ENCODE data around the gene ALAD.
A peak's percentile ranks its signal among the peaks of the same experiment; 100 is the strongest.
"Not testable (repeated sequence)": the region's sequence is repeated elsewhere in the genome, so short reads cannot be mapped to it uniquely, and the experiment has no call there.

The ALAD gene

GRCh38 chr9:113390192-113390960 is 10.7 kb downstream of the ALAD start:
- no peak overlapping the region for H2AFZ ChIP-seq (ENCODE audit: low read depth, low read length)
- no peaks in the 10 kb centered on the region for H3K4me1 ChIP-seq (ENCODE audit: insufficient read depth, low read length)

GRCh38 chr9:113389451-113389850 is 11.6 kb downstream of the ALAD start:
- H3K4me1 ChIP-seq (ENCODE audit: insufficient read depth, low read length): no peaks in the 10 kb centered on the region
- peaks cover 60% of the 10 kb centered on the region for H3K36me3 ChIP-seq (ENCODE audit: insufficient read depth, low read length)
- no peaks in the 10 kb centered on the region for H3K9me3 ChIP-seq (ENCODE audit: low read length)
- H3K27me3 ChIP-seq (ENCODE audit: insufficient read depth, low read length): no peaks in the 10 kb centered on the region
- H2AFZ ChIP-seq (ENCODE audit: low read depth, low read length): no peak overlapping the region
- no peak overlapping the region for H3K4me3 ChIP-seq (ENCODE audit: low read length)

More at GRCh38 chr9:113390192-113390960, 10.7 kb downstream of the ALAD start:
- peaks cover 2% of the 10 kb centered on the region for H3K9me3 ChIP-seq (ENCODE audit: low read length)
- H3K27me3 ChIP-seq (ENCODE audit: insufficient read depth, low read length): no peaks in the 10 kb centered on the region
- H3K4me3 ChIP-seq (ENCODE audit: low read length): no peak overlapping the region
- H3K36me3 ChIP-seq (ENCODE audit: insufficient read depth, low read length): peaks cover 60% of the 10 kb centered on the region

GRCh38 chr9:113388833-113389232 is 12.3 kb downstream of the ALAD start:
- H3K9me3 ChIP-seq (ENCODE audit: low read length): no peaks in the 10 kb centered on the region

GRCh38 chr9:113387560-113388230 is 13.4 kb downstream of the ALAD start:
- peaks cover 54% of the 10 kb centered on the region for H3K36me3 ChIP-seq (ENCODE audit: insufficient read depth, low read length)
- no peak overlapping the region for H2AFZ ChIP-seq (ENCODE audit: low read depth, low read length)
- H3K4me3 ChIP-seq (ENCODE audit: low read length): no peak overlapping the region
- H3K4me1 ChIP-seq (ENCODE audit: insufficient read depth, low read length): no peaks in the 10 kb centered on the region
- H3K9me3 ChIP-seq (ENCODE audit: low read length): no peaks in the 10 kb centered on the region
- no peaks in the 10 kb centered on the region for H3K27me3 ChIP-seq (ENCODE audit: insufficient read depth, low read length)

More at GRCh38 chr9:113388833-113389232, 12.3 kb downstream of the ALAD start:
- Histone ChIP-seq H2AFZ (ENCODE audit: low read depth, low read length) (no peak overlapping the region), H3K36me3 (ENCODE audit: insufficient read depth, low read length) (peaks cover 60% of the 10 kb centered on the region), H3K27me3 (ENCODE audit: insufficient read depth, low read length) (no peaks in the 10 kb centered on the region), H3K4me1 (ENCODE audit: insufficient read depth, low read length) (no peaks in the 10 kb centered on the region), H3K4me3 (ENCODE audit: low read length) (no peak overlapping the region)

- H3K36me3 ChIP-seq (ENCODE audit: insufficient read depth, low read length): peaks cover 48% of the 10 kb centered on the region
- no peaks in the 10 kb centered on the region for H3K4me1 ChIP-seq (ENCODE audit: insufficient read depth, low read length)
- H3K27me3 ChIP-seq (ENCODE audit: insufficient read depth, low read length): no peaks in the 10 kb centered on the region
- no peaks in the 10 kb centered on the region for H3K9me3 ChIP-seq (ENCODE audit: low read length)
- H2AFZ ChIP-seq (ENCODE audit: low read depth, low read length): no peak overlapping the region
- no peak overlapping the region for H3K4me3 ChIP-seq (ENCODE audit: low read length)
Measured at GRCh38 chr9:113386571-113387393, 14.3 kb downstream of the ALAD start.

- H2AFZ ChIP-seq (ENCODE audit: low read depth, low read length): no peak overlapping the region
- no peaks in the 10 kb centered on the region for H3K9me3 ChIP-seq (ENCODE audit: low read length)
- peaks cover 3% of the 10 kb centered on the region for H3K4me1 ChIP-seq (ENCODE audit: insufficient read depth, low read length)
- no peak overlapping the region for H3K4me3 ChIP-seq (ENCODE audit: low read length)
- peaks cover 4% of the 10 kb centered on the region for H3K36me3 ChIP-seq (ENCODE audit: insufficient read depth, low read length)
- H3K27me3 ChIP-seq (ENCODE audit: insufficient read depth, low read length): no peaks in the 10 kb centered on the region
Measured at GRCh38 chr9:113381909-113382411, 19.1 kb downstream of the ALAD start.

GRCh38 chr9:113381441-113381840 is 19.6 kb downstream of the ALAD start:
- H3K4me1 ChIP-seq (ENCODE audit: insufficient read depth, low read length); H2AFZ ChIP-seq (ENCODE audit: low read depth, low read length); H3K9me3 ChIP-seq (ENCODE audit: low read length); H3K36me3 ChIP-seq (ENCODE audit: insufficient read depth, low read length); H3K4me3 ChIP-seq (ENCODE audit: low read length); H3K27me3 ChIP-seq (ENCODE audit: insufficient read depth, low read length): not testable (repeated sequence)

- Histone ChIP-seq H3K9me3 (ENCODE audit: low read length) (no peaks in the 10 kb centered on the region), H2AFZ (ENCODE audit: low read depth, low read length) (no peak overlapping the region), H3K27me3 (ENCODE audit: insufficient read depth, low read length) (no peaks in the 10 kb centered on the region), H3K4me1 (ENCODE audit: insufficient read depth, low read length) (peaks cover 3% of the 10 kb centered on the region), H3K36me3 (ENCODE audit: insufficient read depth, low read length) (no peaks in the 10 kb centered on the region), H3K4me3 (ENCODE audit: low read length) (no peak overlapping the region)
Measured at GRCh38 chr9:113380869-113381378, 20.2 kb downstream of the ALAD start.

GRCh38 chr9:113379829-113380210 is 21.3 kb downstream of the ALAD start:
- not testable (repeated sequence) for H3K4me3 ChIP-seq (ENCODE audit: low read length); H2AFZ ChIP-seq (ENCODE audit: low read depth, low read length); H3K9me3 ChIP-seq (ENCODE audit: low read length); H3K4me1 ChIP-seq (ENCODE audit: insufficient read depth, low read length); H3K36me3 ChIP-seq (ENCODE audit: insufficient read depth, low read length); H3K27me3 ChIP-seq (ENCODE audit: insufficient read depth, low read length)

- not testable (repeated sequence) for H3K27me3 ChIP-seq (ENCODE audit: insufficient read depth, low read length); H3K4me3 ChIP-seq (ENCODE audit: low read length); H2AFZ ChIP-seq (ENCODE audit: low read depth, low read length); H3K9me3 ChIP-seq (ENCODE audit: low read length); H3K4me1 ChIP-seq (ENCODE audit: insufficient read depth, low read length); H3K36me3 ChIP-seq (ENCODE audit: insufficient read depth, low read length)
Measured at GRCh38 chr9:113379094-113379828, 21.8 kb downstream of the ALAD start.

- Histone ChIP-seq H3K27me3 (ENCODE audit: insufficient read depth, low read length) (no peaks in the 10 kb centered on the region), H3K9me3 (ENCODE audit: low read length) (no peaks in the 10 kb centered on the region), H3K4me3 (ENCODE audit: low read length) (peak within 1 kb of the TSS; percentile 94), H3K36me3 (ENCODE audit: insufficient read depth, low read length) (peaks cover 6% of the 10 kb centered on the region), H3K4me1 (ENCODE audit: insufficient read depth, low read length) (peaks cover 3% of the 10 kb centered on the region), H2AFZ (ENCODE audit: low read depth, low read length) (peak within 1 kb of the TSS; percentile 74)
Measured at GRCh38 chr9:113376634-113377567, 24.2 kb downstream of the ALAD start, which contains the start of gene HDHD3. Gene HDHD3 (minus strand): TSS chr9:113376986. CDS start chr9:113374354, 2,632 bp downstream.
